GM18907 (cell line): ENCODE data around the gene LMO2.
"Not testable (repeated sequence)": the region's sequence is repeated elsewhere in the genome, so short reads cannot be mapped to it uniquely, and the experiment has no call there.

ENCODE experiments used
- ATAC-seq: cut with Tn5 transposase; IDR thresholded peaks from one replicate; pipeline ENCODE4 v1.9.1; 2021; ENCODE audit warnings: mild to moderate bottlenecking, moderate library complexity; ENCODE audit not compliant: unreplicated experiment

LMO2 gene

DNA sequence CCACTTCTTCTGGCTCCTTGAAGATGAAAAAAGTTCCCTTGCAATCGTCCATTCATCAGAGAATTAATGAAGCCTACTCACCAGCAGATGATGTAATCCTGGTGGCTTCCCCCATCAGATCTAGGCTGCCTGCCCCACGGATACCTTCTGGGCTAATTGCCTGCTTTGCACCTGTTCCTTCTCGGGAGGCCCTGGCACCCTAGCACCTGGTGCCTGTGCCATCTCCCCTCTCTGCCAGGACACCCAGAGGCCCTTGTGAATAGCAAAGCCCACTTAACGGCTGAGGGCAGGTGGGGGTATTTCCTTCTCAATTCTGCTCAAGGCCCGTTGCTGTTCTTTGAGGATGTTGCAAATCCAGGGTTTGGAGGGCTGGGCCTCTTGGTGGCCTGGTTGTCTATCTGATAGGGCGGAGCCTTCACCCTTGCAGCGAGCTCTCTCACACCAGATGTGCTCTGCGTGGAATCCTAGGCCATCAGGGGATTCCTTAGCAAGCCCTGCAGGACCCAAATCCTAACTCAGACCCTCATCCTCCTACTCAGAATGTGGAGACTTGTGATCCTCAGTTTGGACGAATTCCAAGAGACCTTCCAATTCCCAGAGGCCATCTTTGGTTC, at the start of gene LMO2:
LMO2 (minus strand) TSS at position 363 of the 614 bp plus-strand sequence. CDS start 22,360 bp downstream, outside the sequence.
- ATAC-seq = no peak

DNA sequence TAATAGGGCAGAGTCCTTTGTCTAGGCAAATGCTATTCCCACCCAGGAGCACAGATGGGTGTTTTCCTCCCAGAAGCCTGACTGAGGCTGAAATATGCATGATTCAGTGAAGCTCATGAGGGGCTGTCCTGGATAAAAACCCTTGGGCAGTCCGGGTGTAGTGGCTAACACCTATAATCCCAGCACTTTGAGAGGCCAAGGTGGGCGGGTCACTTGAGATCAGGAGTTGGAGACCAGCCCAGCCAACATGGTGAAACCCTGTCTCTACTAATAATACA, 48.6 kb upstream of the LMO2 start:
- ATAC-seq = no peak

DNA sequence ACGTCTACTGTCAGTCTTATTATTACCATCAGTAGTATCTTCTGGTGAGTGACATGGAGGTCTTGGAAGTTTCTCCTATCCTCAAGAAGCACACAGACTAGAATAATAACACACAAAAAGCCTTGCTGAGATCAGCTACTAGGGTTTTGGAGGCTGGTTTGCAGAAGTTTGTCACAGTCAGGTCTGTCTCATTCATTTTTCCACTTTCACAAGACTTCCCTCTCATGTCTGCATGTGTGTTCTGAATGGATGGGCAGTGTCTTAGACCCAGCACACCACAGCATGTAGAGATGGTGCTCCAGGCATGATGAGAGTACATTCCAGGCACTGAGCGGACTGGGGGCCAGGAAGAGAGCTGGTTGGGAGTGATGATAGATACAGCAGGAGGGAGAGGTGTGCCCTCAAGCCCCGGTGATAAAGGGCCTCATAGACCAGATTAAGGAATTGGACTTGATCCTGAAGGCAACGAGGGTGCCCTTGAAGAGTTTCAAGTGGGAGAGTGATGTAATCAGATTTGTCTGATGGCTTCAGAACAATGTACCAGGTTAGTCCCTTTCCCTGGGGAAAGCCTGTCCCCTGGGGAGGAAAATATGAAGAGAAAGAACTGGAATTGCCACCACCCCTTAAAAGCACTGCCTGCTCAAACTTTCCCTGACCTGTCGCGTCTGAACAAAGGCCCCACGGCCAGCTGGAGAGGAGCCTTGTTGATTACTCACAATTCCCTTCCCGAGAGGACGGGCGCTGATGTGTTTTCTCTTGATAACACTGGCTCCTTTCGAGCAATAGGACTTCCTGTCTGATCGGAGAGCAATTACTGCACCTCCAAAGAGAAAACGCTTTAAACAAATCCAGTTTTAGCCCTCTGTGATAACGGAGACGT, 45.1 kb upstream of the LMO2 start:
- ATAC-seq = no peak

DNA sequence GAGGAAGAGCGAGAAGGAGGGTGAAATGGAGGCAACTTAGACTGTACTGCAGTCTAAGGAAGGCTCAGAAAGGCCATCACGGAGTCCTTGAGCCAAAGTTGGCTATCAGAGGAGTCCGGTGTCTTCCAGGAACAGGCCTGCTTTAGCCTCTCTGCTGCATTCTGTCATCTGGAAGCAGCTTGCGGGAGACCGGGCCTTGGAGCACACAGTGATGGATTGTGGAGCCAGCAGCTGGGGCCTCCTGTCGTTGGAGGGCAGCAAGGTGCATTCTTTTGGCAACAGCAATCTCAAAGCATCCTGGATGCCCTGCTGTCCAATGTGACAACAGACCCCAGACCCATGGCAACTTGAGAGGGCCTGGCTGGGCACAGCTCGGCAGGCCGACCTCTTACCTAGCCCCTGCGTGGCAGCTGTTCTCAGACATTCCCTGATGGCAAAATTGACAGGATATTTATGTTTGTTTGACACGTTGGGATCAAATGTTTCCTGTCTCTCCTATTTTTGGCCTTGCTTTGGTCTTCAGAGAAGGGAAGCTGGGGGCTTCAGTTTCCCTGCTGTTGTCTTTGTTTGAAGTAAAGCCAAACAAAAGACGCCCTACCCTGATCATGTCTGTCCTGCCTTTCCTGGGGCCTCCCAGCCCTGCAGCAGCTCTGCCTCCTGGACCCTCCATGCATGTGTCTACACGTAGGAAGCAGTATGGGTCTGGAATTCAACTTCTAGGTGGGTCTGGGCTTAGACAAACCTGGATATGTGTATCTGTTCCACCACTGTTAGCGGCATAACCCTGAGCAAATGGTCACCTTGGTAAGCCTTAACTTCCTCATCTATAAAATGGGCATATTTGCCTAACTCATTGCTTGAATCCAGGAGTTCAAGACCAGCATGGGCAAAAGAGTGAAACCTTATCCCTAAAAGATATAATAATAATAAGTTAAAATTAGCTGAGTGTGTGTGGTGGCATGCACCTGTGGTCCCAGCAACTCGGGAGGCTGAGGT, 43.9 kb upstream of the LMO2 start:
- ATAC-seq = no peak

DNA sequence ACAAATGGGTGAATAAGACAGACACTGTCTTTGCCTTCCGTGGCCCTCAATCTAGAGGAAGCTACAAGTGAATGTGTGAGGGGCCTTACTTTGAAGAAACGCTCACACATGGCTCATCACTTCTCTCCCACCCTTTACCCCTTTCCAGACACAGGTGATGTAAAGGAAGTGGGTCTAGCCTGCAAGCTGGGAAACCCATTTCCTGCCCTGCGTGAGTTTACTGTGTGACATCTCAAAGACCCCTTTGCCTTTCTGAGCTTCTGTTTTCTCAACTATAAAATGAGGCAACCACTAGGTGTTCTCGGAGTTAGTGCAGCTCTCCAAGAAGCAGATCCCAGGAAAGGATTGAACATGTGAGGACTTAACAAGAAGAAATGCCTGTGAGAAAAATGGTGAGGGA, 43.1 kb upstream of the LMO2 start:
- ATAC-seq = no peak

DNA sequence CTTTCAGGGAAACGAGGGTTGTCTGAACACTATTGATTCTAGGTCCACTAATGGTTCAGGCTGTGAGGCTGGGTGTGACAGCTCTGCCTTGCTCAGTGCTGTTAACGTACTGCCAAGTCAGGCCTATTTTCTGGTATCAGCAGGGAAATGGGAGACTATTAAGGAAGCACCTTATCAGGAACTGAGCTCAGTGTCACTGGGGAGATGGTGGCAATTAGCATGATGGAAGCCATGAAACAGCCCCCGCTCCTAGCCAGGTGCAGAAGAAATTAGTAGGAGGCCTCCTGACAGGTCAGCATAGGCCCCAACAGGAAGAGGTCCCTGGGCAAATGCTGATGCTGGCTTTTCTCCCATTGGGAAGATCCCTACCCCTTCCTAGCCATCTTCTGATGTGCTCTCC, 42.6 kb upstream of the LMO2 start:
- no peak for ATAC-seq

DNA sequence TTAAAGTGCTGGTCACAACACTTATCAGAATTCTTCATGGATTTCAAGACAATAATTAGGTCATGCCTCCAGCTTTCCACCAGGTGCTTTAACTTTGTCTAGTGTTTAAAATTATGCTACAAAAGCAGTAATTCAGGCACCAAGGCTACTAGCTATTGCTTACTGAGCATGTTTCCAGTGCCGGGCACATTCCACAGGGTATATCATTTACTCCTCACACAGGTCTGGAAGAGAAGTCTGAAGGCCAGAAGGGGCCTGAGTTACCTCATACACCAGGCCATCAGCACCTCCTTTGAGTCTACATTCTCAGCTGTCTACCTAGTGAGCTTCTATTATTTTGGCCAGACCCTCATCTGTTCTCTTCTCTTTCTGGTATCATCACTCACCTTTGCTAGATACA, 41.7 kb upstream of the LMO2 start:
- no peak for ATAC-seq

DNA sequence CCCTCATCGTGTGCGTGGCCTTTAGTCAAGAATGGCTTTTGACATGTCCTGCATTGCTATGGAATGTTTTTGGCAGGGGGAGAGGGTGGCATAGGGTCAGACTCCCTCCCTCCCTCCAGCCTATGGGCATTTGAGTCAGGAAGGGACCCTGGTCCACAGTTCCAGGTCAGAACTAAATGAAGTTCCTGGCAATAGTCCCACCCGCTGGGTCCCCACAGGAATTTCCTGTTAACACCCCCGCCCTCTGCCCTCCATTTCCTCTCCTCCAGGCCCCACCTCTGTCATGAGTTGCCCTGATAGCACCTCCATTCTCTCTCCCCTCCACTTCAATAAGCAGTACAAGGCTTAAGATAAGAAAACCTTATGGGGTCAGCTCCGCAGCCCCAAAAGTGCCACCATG, 40.8 kb upstream of the LMO2 start:
- ATAC-seq = no peak

DNA sequence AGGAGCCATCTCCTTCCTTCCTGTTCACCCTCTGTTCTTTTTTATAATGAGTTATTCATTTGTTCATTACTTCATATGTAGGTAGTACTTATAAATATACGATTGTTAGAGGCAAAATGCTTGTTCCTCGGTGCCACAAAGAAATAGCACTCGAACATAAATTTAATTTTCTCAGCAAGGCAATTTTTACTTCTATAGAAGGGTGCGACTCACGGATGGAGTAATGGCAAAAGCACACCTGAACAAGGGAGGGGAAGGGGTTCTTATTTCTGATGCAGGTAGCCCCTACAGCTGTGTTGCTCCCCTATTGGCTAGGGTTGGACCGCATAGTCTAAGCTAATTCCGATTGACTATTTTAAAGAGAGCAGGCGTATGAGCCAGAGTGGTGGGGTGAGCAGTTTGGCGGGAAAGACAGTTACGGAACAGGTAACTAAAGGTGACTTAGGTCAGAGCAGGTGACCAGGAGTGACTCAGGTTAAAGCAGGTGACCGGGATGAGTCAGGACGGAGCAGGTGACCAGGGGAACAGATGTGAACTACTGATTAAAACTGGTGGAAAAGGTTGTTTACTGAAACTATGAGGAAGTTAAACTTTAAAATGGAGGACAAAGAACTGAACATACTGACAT, 40.0 kb upstream of the LMO2 start:
- ATAC-seq = not testable (repeated sequence)

DNA sequence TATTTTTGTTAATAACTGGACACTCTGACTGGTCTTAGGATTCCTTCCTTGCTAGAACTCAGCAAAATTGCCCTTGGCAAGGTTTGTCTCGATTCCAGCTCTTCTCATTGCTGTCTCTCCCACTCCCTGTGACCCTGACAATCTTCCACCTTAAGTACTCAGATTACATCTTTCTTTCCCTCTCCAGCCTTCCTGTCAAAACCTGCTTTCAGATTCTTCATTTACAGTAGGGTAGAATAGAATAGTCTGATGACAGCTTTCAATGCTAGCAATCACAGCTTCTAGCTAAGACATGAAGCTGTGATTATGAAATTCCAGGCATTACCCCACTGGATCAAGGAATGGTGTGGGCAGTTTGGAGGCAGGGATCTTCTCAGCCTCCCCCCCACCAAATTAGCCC, 39.2 kb upstream of the LMO2 start:
- no peak for ATAC-seq

DNA sequence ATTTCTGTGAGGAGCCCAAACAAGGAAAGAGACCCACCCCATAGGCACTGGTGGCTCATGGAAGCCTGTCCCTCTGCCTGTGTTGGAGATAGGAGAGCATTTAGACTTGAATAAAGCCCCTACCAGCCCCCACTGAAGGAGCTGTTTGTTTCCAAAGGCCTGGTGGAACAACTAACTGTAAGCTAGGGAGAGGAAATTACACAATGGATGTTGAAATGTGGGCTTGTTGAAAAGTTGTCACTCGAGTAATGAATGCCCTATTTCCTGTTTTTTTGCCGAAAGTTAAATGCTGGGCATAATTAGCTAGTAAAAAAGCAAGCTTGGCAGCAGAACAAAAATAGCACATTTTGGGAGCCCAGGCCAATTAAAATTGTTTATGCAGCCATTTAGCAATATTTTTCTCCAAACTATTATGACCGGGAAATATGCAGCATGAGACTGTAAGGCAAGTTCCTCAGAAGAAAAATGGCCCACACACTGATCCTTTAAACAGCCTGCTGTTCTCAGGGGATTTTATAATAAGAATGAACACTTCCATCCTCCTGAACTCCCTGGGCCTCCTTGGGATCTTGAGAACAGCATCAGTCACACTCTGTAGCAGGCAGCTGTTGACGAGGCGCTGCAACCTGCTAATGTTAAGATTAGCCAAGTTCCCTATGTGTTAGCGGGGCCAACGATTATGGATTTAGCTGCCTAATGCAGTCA, 38.6 kb upstream of the LMO2 start:
- no peak for ATAC-seq

DNA sequence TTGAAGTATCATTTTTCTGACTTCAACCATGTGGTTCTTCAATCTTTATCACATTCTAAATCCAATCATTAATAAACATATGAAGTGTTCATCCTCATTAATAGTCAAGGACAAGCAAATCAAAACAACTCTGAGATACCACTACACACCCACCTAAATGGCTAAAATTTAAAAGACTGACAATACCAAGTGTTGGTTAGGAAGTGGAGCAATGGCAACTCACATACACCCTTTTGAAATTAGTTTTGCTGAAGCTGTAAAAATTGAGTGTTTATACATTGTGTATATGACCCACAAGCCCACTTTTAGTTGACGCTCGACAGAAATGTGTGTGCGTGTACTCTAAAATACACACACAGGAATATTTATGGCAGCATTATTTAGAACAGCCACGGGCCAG, 36.7 kb upstream of the LMO2 start:
- no peak for ATAC-seq

DNA sequence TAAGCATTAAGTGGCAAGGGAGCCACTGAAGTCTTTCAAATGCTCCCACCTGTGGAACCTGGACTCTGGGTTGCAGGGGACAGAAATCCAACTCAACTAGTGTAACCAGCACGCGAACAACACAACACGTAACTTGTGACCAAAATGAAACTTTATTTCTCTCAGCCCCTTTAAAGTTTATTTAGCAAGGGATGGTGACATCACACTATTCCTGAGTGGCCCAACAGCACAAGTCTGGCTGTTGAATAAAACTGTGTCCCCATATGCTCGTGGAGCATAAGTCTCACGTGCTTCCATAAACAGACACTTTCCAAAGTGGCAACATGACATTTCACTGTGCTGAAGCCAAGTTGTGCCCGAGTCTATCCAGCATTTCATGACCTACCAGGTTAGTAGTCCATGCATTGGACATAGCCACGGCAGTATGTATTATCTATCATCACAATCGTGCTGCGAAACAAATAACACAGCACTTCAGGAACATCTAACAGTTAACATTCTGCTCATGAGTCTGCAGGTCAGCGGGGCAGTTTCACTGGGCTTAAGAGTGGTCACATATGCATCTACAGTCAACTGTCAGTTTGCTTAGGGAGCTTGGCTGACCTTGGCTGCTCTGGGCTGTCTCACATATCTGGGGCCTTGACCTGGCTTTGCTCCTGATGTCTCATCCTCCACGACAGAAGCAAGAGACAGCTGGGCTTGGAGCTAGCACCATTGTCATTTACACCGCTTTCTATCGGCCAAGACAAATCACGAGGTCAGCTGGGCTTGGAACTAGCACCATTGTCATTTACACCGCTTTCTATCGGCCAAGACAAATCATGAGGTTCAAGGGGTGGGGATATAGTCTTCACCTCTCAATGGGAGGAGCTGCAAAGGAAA, 35.0 kb upstream of the LMO2 start:
- no peak for ATAC-seq

DNA sequence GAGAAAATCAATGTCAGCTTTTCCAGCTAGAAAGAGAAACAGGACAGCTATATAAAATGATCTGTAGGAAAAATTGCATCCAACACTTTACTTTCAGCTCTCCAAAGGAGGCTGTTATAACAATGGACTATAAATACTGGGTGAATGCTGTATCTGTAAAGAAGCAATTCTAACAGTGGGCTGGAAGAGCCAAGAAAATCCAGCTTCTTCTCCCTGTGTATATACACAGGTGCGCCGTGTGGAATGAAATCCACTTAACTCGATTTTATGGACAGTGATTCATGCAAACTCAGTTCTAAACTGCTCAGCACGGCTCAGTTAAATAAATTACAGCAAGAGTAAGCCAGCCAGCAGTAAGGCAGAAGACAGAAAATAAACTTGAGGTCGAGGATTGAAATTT, 32.5 kb upstream of the LMO2 start:
- ATAC-seq = no peak

DNA sequence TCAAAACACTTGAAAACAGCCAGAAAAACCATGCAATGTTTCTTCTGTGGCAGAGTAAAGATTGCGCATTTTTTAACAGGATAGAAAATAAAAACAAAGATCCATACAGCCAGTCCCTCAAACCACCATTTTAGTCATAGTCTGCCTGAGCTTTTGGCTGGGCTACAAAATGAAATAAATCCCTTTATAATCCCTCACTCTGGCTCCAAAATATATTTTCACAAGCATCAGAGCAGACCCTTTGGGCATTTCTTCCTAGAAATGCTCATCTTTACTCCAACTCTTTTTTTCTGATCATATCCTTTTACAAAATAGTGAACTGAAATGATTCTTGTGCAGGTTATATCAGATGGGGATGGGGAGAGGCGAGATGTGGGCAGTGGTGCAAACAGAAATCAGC, 31.8 kb upstream of the LMO2 start:
- ATAC-seq = no peak

DNA sequence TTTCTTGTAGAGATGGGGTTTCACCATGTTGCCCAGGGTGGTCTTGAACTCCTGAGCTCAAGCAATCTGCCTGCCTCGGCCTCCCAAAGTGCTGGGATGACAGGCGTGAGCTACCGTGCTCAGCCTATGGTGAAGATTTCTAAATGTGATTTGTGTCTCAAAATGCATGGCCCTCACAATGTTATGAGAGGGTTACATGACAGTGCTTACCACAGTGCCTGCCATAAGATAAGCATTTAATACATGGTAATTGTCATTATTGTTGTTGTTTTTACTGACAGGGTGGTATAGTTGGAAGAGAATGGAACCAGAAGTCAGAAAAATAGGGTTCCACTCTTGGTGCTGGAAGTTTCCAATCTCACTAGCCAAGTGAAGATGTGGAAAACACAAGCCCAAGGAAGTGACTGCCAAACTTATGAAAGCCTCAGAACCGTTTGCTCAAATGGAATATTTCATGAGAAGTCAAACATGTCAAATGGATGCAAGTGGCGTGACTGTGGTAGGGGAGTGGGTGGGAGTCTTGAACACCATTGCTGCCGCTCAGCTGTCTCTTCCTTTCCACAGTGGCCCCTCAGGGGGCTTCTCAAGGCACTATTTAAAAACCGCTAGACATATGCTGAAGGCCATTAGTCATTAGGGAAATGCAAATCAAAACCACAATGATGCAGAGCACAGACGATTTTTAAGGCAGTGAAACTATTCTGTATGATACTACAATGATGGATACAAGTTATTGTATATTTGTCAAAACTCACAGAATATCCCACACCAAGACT, 29.1 kb upstream of the LMO2 start:
- ATAC-seq = peak; percentile 91

DNA sequence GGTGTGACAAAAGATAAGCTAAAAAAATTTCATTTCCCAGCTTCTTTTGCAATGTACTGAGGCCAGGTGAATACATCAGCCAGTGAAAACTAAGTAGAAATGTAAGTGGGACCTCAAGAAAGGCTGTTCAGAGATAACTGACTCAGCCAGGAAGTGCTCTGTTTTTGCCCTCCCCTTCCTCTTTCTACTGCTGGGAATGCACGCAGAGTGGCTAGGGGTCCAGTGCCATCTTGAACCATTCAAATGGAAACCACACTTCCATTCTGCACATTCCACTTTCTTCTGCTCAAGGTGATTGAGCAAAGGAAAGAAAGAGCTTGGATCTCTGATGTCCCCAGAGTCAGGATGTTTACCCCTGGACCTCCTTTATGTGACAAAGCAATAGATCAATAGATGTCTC, 27.8 kb upstream of the LMO2 start:
- ATAC-seq = no peak

DNA sequence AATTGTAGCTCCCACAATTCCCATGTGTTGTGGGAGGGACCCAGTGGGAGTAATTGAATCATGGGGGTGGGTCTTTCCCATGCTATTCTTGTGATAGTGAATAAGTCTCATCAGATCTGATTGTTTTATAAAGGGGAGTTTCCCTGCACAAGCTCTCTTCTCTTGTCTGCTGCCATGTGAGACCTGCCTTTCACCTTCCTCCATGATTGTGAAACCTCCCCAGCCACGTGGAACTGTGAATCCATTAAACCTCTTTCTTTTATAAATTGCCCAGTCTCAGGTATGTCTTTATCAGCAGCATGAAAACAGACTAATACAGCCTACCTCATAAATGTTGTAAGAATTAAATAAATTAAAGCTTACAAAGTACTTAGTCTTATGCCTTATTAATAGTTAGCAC, 25.5 kb upstream of the LMO2 start:
- ATAC-seq = not testable (repeated sequence)

DNA sequence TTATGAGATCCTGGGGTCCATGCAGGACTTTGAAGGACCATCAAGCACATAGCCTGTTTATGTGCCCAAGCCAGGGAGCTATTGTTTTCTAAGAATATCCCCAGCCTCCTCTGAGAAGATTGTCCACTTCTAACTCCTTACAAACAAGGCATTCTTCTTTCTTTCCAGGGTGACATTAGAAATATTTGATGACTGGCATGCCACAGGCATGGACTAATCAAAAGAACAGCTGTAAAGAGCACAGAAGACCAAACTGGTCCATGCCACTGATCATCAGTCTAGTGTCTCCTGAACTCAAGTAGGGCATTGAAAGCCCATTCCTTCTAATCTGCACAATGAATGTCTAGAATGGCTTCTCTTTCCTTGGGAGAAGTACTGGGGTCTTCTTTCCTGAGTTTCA, 24.9 kb upstream of the LMO2 start:
- ATAC-seq = no peak
